ENCODE measurements around the gene PLP2.

PLP2 gene

GRCh38 chrX:49188468-49189076 is 16.9 kb downstream of the PLP2 start:
- no peak for TF ChIP-seq CTCF (IDR thresholded peaks at IDR 0.05; ENCODE audit: low read depth, low read length, missing control alignments)
- H3K4me3 ChIP-seq (ENCODE audit: low read depth, low read length): no peak overlapping the region
- in situ Hi-C loops (cut with HindIII; ENCODE audit: low pct_ligation_motif_present, low sequenced_read_pairs): no loop called here
- H3K27ac ChIP-seq: no peak overlapping the region
- H3K36me3 ChIP-seq (replicated peaks): no peaks in the 10 kb centered on the region
- DNase-seq: no peak
- H3K27me3 ChIP-seq (replicated peaks): no peaks in the 10 kb centered on the region

- Histone ChIP-seq H3K27me3 (replicated peaks) (no peaks in the 10 kb centered on the region), H3K4me3 (ENCODE audit: low read depth, low read length) (no peak overlapping the region), H3K27ac (no peak overlapping the region), H3K36me3 (replicated peaks) (no peaks in the 10 kb centered on the region)
- in situ Hi-C loops (cut with HindIII; ENCODE audit: low pct_ligation_motif_present, low sequenced_read_pairs): no loop called here
- no peak for TF ChIP-seq CTCF (IDR thresholded peaks at IDR 0.05; ENCODE audit: low read depth, low read length, missing control alignments)
- DNase-seq: no peak
Observed at GRCh38 chrX:49189606-49190005, 17.9 kb downstream of the PLP2 start.

GRCh38 chrX:49190821-49191573 is 19.3 kb downstream of the PLP2 start:
- Histone ChIP-seq H3K27ac (peak overlapping the region; percentile 58), H3K27me3 (replicated peaks) (no peaks in the 10 kb centered on the region), H3K36me3 (replicated peaks) (no peaks in the 10 kb centered on the region), H3K4me3 (ENCODE audit: low read depth, low read length) (peak overlapping the region; percentile 71)
- TF ChIP-seq CTCF (IDR thresholded peaks at IDR 0.05; ENCODE audit: low read depth, low read length, missing control alignments): no peak
- in situ Hi-C loops (cut with HindIII; ENCODE audit: low pct_ligation_motif_present, low sequenced_read_pairs): no loop called here
- peak; percentile 98 for DNase-seq

GRCh38 chrX:49191574-49192011 is 19.9 kb downstream of the PLP2 start:
- Histone ChIP-seq H3K4me3 (ENCODE audit: low read depth, low read length) (peak overlapping the region; percentile 71), H3K27me3 (replicated peaks) (no peaks in the 10 kb centered on the region), H3K27ac (peak overlapping the region; percentile 58), H3K36me3 (replicated peaks) (no peaks in the 10 kb centered on the region)
- DNase-seq: no peak
- no peak for TF ChIP-seq CTCF (IDR thresholded peaks at IDR 0.05; ENCODE audit: low read depth, low read length, missing control alignments)
- in situ Hi-C loops (cut with HindIII; ENCODE audit: low pct_ligation_motif_present, low sequenced_read_pairs): no loop called here

GRCh38 chrX:49192722-49193328 is 21.1 kb downstream of the PLP2 start:
- H3K27me3 ChIP-seq (replicated peaks): no peaks in the 10 kb centered on the region
- in situ Hi-C loops (cut with HindIII; ENCODE audit: low pct_ligation_motif_present, low sequenced_read_pairs): no loop called here
- no peak overlapping the region for H3K4me3 ChIP-seq (ENCODE audit: low read depth, low read length)
- peak; percentile 74 for TF ChIP-seq CTCF (IDR thresholded peaks at IDR 0.05; ENCODE audit: low read depth, low read length, missing control alignments)
- H3K27ac ChIP-seq: no peak overlapping the region
- DNase-seq: peak; percentile 8
- no peaks in the 10 kb centered on the region for H3K36me3 ChIP-seq (replicated peaks)
